Esophagus mucosa (tissue), 1 donor: ENCODE results near the gene CAND2. TPM values are rescaled to one million over a fixed set of nuclear protein-coding genes. Genes with fewer than 3 reads are reported as not detected.
"Not testable (repeated sequence)": the region's sequence is repeated elsewhere in the genome, so short reads cannot be mapped to it uniquely, and the experiment has no call there.

ENCODE experiments used
- ATAC-seq: fragments of 200-7000 bp; cut with Tn5 transposase; one replicate; pipeline ENCODE4 v1.9.1; 2020
- total RNA-seq: library from RNA; stranded (reverse); gene quantifications from one replicate; pipeline ENCODE4 v1.2.4, GENCODE V29; 2023
- donor health status: DM: yes; HTN: yes; CAD: no.

Gene CAND2
- total RNA-seq, 1 donor from 2014 or later: 1.1 TPM

- ATAC-seq: peak; percentile 48
These were observed 34.9 kb downstream of the CAND2 start for GRCh38 chr3:12831301-12831866.

- ATAC-seq: no peak
These were observed 36.1 kb downstream of the CAND2 start for GRCh38 chr3:12832350-12833221.

GRCh38 chr3:12833222-12834161 lies 37.0 kb downstream of the CAND2 start:
- no peak for ATAC-seq

- no peak for ATAC-seq
These were observed 38.7 kb downstream of the CAND2 start for GRCh38 chr3:12835052-12835665.

GRCh38 chr3:12837295-12837986 lies 41.0 kb downstream of the CAND2 start:
- ATAC-seq: no peak

- no peak for ATAC-seq
These were observed 41.9 kb downstream of the CAND2 start for GRCh38 chr3:12838179-12838965.

GRCh38 chr3:12839156-12839946 lies 42.9 kb downstream of the CAND2 start:
- ATAC-seq: no peak

GRCh38 chr3:12840148-12840547 lies 43.7 kb downstream of the CAND2 start:
- ATAC-seq: not testable (repeated sequence)

GRCh38 chr3:12840591-12841148 lies 44.2 kb downstream of the CAND2 start:
- ATAC-seq: peak; percentile 39

GRCh38 chr3:12841149-12841969 lies 44.9 kb downstream of the CAND2 start, which contains the start of gene RPL32:
RPL32 (minus strand) TSS chr3:12841565; CDS start chr3:12840237, 1,328 bp downstream.
- peak; percentile 91 for ATAC-seq

- no peak for ATAC-seq
These were observed 45.5 kb downstream of the CAND2 start for GRCh38 chr3:12841970-12842328.

- ATAC-seq: no peak
These were observed 46.0 kb downstream of the CAND2 start for GRCh38 chr3:12842469-12842868.

GRCh38 chr3:12845811-12846210 lies 49.3 kb downstream of the CAND2 start:
- no peak for ATAC-seq

GRCh38 chr3:12852201-12852600 lies 55.7 kb downstream of the CAND2 start:
- no peak for ATAC-seq

- ATAC-seq: not testable (repeated sequence)
These were observed 57.4 kb downstream of the CAND2 start for GRCh38 chr3:12853847-12854246.

GRCh38 chr3:12854565-12854964 lies 58.1 kb downstream of the CAND2 start:
- no peak for ATAC-seq

- ATAC-seq: peak; percentile 56
These were observed 60.1 kb downstream of the CAND2 start for GRCh38 chr3:12856626-12857025.

GRCh38 chr3:12859840-12860239 lies 63.4 kb downstream of the CAND2 start:
- ATAC-seq: no peak

- no peak for ATAC-seq
These were observed 65.1 kb downstream of the CAND2 start for GRCh38 chr3:12861611-12862010.
